Fibroblast of lung (primary cell): Measurements from ENCODE around the gene KRT6C.

Source experiments
- CTCF ChIP-seq, 2 donors: IDR thresholded peaks in 1 of 2; conservative IDR thresholded peaks in 1 of 2; 1 replicate in 1 of 2; 2 replicates in 1 of 2; pipeline ENCODE4 v1.5.1; 2011 to 2012; ENCODE audit warnings: low read length in 2 of 2, control low read depth in 1 of 2, inconsistent platforms in 1 of 2, low read depth in 1 of 2, mild to moderate bottlenecking in 1 of 2
- EZH2 ChIP-seq: IDR thresholded peaks from 2 replicates; pipeline ENCODE4 v1.5.1; 2012; ENCODE audit warnings: low read length, control low read depth, mild to moderate bottlenecking; ENCODE audit errors: missing control alignments

GRCh38 chr12:52432559-52433207 lies 40.9 kb downstream of the KRT6C start:
- TF ChIP-seq CTCF (conservative IDR thresholded peaks at IDR 0.05 in 1 of 2, IDR thresholded peaks at IDR 0.05 in 1 of 2; ENCODE audit: low read depth in 1 of 2, low read length in 2 of 2) (no peak), EZH2 (no peak)
